ENCODE data around the gene PCDH9. TPM values are rescaled to one million over a fixed set of nuclear protein-coding genes. Genes with fewer than 3 reads are reported as not detected.

Gene PCDH9
- total and polyA plus RNA-seq, 2 of the 4 experiments (the other 2 are of a cell fraction), result 2.2 to 10.2 TPM

DNA sequence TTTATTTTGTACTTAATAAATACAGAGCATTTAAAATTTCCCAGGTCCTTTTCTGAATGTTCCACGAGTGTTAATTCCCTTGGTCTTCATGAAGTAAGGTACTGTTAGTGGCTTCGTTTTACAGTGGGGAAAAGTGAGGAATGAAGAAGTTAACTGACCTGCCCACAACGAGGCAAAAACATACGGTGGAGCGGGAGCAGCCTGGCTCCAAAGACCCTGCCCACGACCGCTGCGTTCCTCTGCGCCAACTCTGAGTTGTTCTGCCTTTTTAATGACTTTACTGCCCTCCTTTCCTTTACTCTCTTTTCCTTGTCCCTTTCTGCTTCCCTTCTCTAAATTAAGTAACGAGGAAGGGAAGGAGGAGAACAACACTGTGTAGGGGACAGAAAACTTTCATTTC, 392.9 kb downstream of the PCDH9 start:
- no peaks in the 10 kb centered on the region for H4K20me1 ChIP-seq (ENCODE audit: insufficient read depth, low read length)
- dilution Hi-C loops (cut with HindIII; ENCODE audit: low sequenced_read_pairs, unreplicated experiment) (no loop called here), in situ Hi-C loops (cut with MboI; ENCODE audit: low sequenced_read_pairs) (no loop called here), intact Hi-C loops (cut with micrococcal nuclease) (no loop called here)
- H2BK120ac ChIP-seq (ENCODE audit: low read depth, low read length), result no peak overlapping the region
- H3K9ac ChIP-seq (ENCODE audit: low read depth, low read length), result no peak overlapping the region
- no peak overlapping the region for H2AK9ac ChIP-seq (replicated peaks; ENCODE audit: low read depth, low read length, poor library complexity)
- no peak overlapping the region for H2AK5ac ChIP-seq (ENCODE audit: low read depth, low read length)
- H3K23ac ChIP-seq (ENCODE audit: low read depth, low read length), result no peak overlapping the region
- H3K56ac ChIP-seq (ENCODE audit: extremely low read depth, insufficient read depth, low read length), result no peak overlapping the region
- H3K4me1 ChIP-seq (ENCODE audit: control insufficient read depth, insufficient read depth, low read length), result no peaks in the 10 kb centered on the region
- H3K4me3 ChIP-seq (ENCODE audit: insufficient read depth, low read depth, low read length), result no peak overlapping the region
- no peaks in the 10 kb centered on the region for H3K36me3 ChIP-seq (ENCODE audit: control insufficient read depth, insufficient read depth, low read length)
- H3K27me3 ChIP-seq (ENCODE audit: control insufficient read depth, insufficient read depth, low read length), result no peaks in the 10 kb centered on the region
- H4K5ac ChIP-seq (ENCODE audit: low read depth, low read length), result no peak overlapping the region
- 83% methylated on average over 1 of the region's 10 CpGs; no CpG with 5 or more reads in 1 of the 2 experiments for WGBS, 2 experiments (ENCODE audit: extremely low coverage in 2 of 2, insufficient read length in 1 of 2)
- no peak overlapping the region for H4K91ac ChIP-seq (ENCODE audit: insufficient read depth, low read depth, low read length)
- H3K27ac ChIP-seq (ENCODE audit: insufficient read depth, low read length), result no peak overlapping the region
- ChIA-PET POLR2A (ENCODE audit: unreplicated experiment) (no interaction called here), CTCF (no interaction called here)
- DNase-seq, result no peak
- H2BK5ac ChIP-seq (ENCODE audit: low read depth, low read length, poor library complexity, severe bottlenecking), result no peak overlapping the region
- H4K8ac ChIP-seq (ENCODE audit: low read depth in 2 of 2, low read length in 2 of 2), result no peak overlapping the region
- H2BK20ac ChIP-seq (ENCODE audit: low read depth, low read length), result no peak overlapping the region
- no peaks in the 10 kb centered on the region for H3K9me3 ChIP-seq (ENCODE audit: control insufficient read depth, insufficient read depth, low read length)
- BruUV-seq (replicated peaks), result no TSS peak
- no peak for ATAC-seq (ENCODE audit: low read depth)
- no peaks in the 10 kb centered on the region for H3K79me1 ChIP-seq (ENCODE audit: low read depth in 1 of 2, low read length in 2 of 2)
- no peak overlapping the region for H3K4ac ChIP-seq (ENCODE audit: low read depth, low read length)
- no peaks in the 10 kb centered on the region for H3K9me1 ChIP-seq (ENCODE audit: insufficient read depth, low read length)
- H3K4me2 ChIP-seq (ENCODE audit: low read depth, low read length), result no peak overlapping the region
- H3K14ac ChIP-seq (replicated peaks; ENCODE audit: low read depth, low read length), result no peak overlapping the region
- no peak for TF ChIP-seq MAFK (IDR thresholded peaks at IDR 0.05; ENCODE audit: low read depth, low read length)
- no peak for TF ChIP-seq RFX5 (IDR thresholded peaks at IDR 0.05; ENCODE audit: low read depth, low read length)
- TF ChIP-seq, protein P1, sequence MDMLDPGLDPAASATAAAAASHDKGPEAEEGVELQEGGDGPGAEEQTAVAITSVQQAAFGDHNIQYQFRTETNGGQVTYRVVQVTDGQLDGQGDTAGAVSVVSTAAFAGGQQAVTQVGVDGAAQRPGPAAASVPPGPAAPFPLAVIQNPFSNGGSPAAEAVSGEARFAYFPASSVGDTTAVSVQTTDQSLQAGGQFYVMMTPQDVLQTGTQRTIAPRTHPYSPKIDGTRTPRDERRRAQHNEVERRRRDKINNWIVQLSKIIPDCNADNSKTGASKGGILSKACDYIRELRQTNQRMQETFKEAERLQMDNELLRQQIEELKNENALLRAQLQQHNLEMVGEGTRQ (IDR thresholded peaks at IDR 0.05; ENCODE audit: low read depth, low read length), result no peak
- no peak for TF ChIP-seq MXI1 (IDR thresholded peaks at IDR 0.05; ENCODE audit: borderline replicate concordance, low read depth, low read length)
- TF ChIP-seq BHLHE40 (IDR thresholded peaks at IDR 0.05; ENCODE audit: low read depth, low read length), result no peak
- no peak for TF ChIP-seq RAD21 (IDR thresholded peaks at IDR 0.05; ENCODE audit: low read length)
- TF ChIP-seq RCOR1 (IDR thresholded peaks at IDR 0.05; ENCODE audit: insufficient replicate concordance, low read length), result no peak
- no peak for TF ChIP-seq MAZ (IDR thresholded peaks at IDR 0.05; ENCODE audit: borderline replicate concordance, low read depth, low read length)
- TF ChIP-seq CHD1 (IDR thresholded peaks at IDR 0.05; ENCODE audit: low read depth, low read length), result no peak
- TF ChIP-seq CEBPB (IDR thresholded peaks at IDR 0.05; ENCODE audit: low read depth, low read length), result no peak
- no peak for TF ChIP-seq SMC3 (IDR thresholded peaks at IDR 0.05; ENCODE audit: low read depth, low read length)
- no peak for TF ChIP-seq NFE2L2 (IDR thresholded peaks at IDR 0.05; ENCODE audit: low read depth, low read length)
- TF ChIP-seq, protein P2, sequence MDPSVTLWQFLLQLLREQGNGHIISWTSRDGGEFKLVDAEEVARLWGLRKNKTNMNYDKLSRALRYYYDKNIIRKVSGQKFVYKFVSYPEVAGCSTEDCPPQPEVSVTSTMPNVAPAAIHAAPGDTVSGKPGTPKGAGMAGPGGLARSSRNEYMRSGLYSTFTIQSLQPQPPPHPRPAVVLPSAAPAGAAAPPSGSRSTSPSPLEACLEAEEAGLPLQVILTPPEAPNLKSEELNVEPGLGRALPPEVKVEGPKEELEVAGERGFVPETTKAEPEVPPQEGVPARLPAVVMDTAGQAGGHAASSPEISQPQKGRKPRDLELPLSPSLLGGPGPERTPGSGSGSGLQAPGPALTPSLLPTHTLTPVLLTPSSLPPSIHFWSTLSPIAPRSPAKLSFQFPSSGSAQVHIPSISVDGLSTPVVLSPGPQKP (IDR thresholded peaks at IDR 0.05; ENCODE audit: borderline replicate concordance, low read depth, low read length), result no peak
- H2AFZ ChIP-seq (replicated peaks; ENCODE audit: low read length, poor library complexity), result no peak overlapping the region
- no peak overlapping the region for H2BK15ac ChIP-seq (ENCODE audit: low read depth, low read length)
- no peak overlapping the region for H3K18ac ChIP-seq (ENCODE audit: low read depth, low read length)

Measured in IMR-90 (cell line).